ENCODE measurements around the gene CHTF8.
A peak's percentile ranks its signal among the peaks of the same experiment; 100 is the strongest.

Gene CHTF8

DNA sequence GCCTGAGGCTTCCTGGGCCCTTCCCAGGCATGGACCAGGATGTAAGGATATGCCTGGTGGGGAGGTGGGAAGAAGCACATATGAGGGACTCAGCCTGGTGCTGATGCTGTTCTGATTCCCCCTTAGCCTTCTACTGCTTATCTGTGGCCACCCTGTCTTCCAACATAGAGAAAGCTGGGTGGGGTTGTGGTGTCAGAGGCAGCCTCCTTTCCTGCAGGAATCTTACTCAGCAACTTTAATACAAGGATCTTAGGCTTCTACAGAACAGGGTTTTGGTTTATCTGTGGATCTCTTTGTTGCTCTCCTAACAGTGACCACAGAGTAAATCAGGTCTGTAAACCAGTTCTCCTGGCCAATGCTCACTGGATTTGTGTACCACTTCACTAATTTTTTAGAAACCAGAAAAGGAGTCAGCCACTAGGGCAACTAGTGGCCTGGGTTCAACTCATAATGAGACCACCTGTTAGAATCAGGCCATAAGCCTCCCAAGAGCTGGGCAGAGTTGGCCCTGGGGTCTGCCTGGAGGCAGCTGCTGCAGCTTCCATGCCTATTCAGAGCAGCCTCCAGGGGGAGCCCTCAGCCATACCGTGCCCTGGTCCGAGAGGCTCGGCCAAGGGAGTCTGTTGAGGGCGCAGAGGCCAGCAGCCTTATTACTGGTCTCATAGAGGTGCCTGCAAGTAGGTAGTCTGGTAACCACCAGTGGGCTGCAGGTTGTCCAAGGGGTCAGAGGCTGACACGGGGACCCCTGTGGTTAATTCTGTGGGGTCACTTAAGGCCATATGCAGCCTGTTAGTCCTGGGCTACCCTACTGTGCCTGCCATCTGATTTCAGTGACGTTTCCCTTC lies 19.9 kb downstream of the CHTF8 start:
- DNase-seq = peak in 1 of 2 donors; percentile 68

GRCh38 chr16:69111876-69112230 lies 20.5 kb downstream of the CHTF8 start:
- no peak for DNase-seq

- DNase-seq = no peak
Observed at GRCh38 chr16:69111216-69111875, 21.0 kb downstream of the CHTF8 start.

DNA sequence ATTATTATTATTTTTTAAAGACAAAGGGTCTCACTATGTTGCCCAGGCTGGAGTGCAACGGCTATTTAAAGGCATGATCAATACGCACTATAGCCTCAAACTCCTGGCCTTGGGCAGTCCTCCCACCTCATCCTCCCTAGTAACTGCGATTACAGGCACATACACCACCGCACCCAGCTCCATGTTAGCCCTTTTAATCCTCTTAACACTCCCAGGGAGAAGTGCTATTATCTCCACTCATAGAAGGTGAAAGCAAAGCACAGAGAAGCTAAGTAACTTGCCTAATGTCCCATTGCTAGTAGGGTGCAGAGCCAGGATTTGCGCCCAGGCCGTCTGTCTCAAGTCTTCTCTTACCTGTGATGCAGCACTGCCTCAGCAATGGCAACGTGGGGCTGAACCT lies 22.0 kb downstream of the CHTF8 start:
- DNase-seq = no peak

DNA sequence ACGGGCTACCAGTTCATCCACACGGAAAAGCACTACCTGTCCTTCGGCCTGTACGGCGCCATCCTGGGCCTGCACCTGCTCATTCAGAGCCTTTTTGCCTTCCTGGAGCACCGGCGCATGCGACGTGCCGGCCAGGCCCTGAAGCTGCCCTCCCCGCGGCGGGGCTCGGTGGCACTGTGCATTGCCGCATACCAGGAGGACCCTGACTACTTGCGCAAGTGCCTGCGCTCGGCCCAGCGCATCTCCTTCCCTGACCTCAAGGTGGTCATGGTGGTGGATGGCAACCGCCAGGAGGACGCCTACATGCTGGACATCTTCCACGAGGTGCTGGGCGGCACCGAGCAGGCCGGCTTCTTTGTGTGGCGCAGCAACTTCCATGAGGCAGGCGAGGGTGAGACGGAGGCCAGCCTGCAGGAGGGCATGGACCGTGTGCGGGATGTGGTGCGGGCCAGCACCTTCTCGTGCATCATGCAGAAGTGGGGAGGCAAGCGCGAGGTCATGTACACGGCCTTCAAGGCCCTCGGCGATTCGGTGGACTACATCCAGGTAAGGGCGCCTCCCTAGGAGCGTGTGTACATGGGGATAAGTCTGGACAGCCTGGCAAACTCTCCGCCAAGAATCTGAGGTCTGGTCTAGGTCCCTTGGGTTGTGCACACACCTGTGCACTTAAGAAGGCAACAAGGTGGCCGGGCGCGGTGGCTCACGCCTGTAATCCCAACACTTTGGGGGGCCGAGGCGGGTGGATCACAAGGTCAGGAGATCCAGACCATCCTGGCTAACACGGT lies 22.7 kb downstream of the CHTF8 start:
- no peak for DNase-seq

- DNase-seq = no peak
Observed at GRCh38 chr16:69108905-69109252, 23.5 kb downstream of the CHTF8 start.

DNA sequence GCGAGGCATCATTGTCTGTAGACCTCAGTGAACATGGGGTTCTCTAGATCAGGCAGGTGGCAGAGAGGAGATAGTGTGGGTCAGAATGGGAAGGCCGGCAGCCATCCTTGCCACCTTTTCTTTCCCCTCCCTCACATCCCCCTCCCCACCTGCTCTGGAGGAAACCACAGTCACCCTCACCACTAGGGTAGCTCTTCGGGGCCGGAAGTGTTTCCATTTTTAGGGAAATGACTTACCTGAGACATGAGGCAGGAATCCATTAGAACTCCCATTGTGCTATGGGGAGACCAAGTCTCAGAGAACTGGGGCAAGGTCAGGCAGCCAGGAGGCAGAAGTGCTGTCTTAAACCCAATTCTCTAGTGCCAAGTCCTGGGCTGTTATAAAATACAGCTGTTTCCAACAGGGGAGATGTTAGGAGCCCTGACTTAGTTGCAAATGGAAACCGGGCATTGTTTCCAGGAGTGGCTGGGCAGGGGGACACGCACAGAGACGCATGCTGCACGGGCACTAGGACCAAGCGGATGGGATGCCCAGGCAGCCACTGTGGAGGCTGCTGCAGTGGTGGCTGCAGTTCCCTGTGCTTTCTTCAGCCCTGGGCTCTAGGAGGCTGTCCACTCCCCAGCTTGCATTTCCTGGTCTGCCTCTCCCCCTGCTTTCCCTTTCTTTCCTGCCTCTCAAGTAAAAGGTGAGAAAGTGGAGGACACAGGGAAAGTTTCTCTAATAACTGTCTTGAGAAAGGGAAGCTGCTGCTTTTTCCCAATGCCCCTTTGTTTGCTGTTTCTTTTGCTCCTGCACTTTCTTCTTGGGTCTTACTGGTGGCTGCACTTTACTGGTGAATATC lies 24.1 kb downstream of the CHTF8 start:
- DNase-seq = no peak

DNA sequence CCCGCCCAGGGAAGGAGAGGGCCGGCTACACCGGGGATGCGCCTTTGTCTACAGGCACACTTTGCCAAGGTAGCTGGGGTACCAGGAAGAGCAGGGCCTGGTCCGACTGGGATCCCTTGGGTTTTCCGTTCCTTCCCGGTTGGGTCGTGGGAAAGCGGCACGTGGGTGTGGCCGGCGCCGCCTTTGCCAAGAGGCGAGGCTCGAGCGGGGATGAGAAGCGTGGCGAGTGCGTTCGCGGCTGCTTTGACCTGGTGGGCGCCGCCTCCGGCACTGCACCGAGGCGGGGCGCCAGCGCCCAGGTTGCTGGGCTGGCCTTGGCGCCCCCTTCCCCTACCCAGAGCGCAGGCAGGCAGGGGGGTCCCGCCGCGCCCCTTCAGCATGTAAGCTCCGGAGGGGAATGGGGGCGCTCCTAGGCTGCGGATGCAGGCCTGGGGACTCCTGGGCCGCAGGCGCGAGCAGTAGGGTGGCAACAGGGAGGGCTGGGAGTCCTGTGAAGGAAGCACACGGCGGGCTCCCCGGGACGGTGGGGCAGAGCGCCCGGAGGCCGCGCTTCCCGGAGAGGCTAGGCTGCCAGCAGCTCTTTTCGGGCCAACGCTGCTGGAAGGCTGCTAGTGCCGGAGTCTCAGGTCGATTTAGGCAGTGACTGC lies 24.9 kb downstream of the CHTF8 start:
- no peak for DNase-seq

DNA sequence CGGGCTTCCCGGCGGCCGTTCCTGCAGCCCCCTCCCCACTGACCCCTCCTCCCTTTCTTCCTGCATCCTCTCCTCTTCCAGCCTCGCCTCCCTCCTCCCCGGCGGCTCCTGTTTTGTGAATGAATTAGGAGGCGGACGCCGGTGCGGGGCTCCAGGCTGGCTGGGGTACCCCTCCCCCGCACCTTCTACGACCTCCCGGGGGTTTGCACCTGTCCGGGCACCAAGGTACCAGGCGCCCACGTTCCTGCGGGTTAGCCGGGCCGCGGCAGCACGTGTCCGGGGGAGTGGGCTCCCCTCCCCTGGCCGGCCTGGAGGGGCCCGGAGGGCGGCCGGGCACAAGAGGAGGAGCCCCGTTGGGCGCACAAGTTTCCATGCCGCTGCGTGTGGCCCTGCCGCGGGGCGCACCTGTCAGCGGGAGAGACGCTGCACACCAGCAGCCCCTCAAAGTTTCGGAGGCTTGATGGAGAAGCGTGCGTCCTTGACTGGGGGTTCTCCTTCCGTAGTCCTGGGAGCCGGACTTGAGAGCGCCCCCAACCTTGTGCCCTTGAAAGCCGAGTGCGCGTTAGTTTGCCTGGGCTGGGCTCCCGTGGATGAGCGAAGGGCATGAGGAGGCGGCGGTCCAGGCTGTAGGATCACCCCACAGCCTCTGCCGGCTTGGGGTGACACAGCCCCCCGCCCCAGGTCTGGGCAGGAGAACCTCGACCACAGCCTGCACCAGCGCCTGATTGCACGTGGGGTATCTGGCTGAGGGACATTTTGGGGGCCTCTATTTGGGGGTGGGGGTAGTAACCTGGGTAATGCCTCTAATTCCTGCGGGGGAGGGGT lies 25.7 kb downstream of the CHTF8 start:
- no peak for DNase-seq

DNA sequence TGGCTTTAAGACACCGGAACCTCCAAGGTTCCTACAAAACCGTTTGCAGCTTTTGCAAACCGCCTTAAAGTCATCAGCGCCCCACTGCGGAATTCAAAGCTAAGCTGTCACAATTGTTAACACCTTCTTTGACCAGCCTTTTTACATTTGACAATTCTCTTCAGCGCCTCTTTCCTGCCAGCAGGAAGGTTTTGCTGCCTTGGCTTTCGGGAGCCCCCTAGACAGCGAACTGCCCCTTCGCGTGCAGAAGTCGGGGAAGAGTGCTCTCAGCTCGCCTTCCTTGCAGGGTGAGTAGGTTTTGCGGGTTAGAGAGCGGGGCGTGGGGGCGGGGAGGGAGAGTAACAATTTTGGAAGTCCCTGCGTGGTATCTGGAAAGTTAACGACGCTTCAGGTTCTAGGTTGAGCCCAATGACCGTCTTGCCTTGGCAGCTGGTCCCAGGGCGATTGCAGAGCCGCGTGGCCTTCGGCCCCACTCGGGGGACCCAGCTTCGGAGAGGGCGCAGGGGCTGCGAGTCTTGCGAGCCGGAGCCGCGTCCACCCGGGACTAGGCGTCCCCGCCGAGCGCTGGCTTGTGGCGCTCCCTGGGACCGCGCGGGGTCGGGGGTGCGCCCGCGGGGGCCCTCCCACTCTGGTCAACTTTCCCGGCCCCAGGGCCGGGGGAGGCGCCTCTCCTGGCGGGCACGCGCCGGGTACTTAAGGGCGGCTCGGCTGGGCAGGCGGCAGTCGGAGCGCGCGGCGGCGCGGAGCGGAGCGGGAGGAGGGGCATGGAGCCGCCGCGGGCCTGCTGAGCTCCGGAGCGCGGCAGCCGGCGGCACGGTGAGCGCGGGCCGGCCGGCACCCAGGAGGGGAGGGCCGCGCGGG lies 26.7 kb downstream of the CHTF8 start, which contains the start of gene HAS3:
Gene HAS3, plus strand, starts transcription at position 153 of the 861 bp plus-strand sequence. CDS start 3,743 bp downstream, outside the sequence.
- peak; percentile 28 for DNase-seq

GRCh38 chr16:69100071-69100691 lies 32.2 kb downstream of the CHTF8 start:
- DNase-seq = no peak

DNA sequence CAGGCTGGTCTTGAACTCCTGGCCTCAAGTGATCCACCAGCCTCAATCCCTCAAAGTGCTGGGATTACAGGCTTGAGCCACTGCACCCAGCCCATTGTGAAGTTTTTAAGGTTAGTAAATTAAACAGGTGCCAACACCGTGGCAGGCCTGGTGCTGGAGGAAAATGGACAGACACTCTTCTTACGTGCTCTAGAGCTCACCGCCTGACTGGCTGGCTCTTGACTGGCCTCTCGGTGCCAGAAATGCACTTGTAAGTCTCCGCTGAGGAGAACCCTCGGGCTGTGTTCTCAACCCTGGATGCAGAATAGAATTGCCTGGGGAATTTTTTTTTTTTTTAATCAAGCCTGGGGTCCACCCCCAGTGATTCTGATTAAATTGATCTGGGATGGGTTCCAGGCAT lies 37.2 kb downstream of the CHTF8 start:
- DNase-seq = no peak

DNA sequence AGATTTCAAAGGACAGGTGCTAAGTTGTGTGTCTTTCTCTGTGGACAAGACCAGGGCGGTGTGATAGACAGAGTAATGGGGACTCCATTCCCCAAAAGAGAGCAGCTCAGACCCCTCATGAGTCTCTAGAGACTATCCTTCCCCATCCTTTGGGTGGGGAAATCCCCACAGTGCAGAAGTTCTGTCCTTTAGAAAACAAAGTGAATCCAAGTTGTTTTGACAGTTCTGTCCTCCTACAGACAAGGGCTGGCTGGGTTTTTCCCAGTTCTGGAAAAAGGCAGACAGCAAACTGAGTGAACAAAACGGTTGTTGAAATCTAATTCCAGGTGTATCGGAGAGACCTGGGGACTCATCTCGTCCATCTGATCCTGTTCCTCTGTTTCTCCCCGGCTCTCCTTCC lies 37.9 kb downstream of the CHTF8 start:
- DNase-seq = peak; percentile 50 to 69

- no peak for DNase-seq
Observed at GRCh38 chr16:69093974-69094373, 38.4 kb downstream of the CHTF8 start.

GRCh38 chr16:69089091-69089910 lies 43.1 kb downstream of the CHTF8 start:
- DNase-seq = no peak

GRCh38 chr16:69088684-69089083 lies 43.7 kb downstream of the CHTF8 start:
- no peak for DNase-seq

DNA sequence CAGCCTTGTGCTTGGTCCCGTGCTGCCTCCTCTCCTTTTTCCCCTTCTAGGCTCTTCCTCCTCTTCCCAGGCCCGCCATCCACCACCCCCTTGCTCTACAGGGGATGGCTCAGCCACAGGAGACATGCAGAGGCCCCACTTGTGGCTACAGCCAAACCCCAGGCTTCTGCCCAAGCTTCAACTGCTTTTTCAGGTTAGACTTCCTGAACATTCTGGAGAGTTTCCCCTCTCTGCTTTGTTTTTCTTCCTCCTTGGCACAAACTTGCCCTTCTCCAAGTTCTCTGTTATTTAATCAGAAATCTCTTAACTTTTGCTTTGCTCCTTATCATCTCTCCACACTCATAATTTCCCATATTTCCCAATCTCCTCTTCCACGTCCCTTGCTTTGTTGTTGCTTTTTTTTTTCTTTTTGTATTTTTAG lies 45.2 kb downstream of the CHTF8 start:
- no peak for DNase-seq

DNA sequence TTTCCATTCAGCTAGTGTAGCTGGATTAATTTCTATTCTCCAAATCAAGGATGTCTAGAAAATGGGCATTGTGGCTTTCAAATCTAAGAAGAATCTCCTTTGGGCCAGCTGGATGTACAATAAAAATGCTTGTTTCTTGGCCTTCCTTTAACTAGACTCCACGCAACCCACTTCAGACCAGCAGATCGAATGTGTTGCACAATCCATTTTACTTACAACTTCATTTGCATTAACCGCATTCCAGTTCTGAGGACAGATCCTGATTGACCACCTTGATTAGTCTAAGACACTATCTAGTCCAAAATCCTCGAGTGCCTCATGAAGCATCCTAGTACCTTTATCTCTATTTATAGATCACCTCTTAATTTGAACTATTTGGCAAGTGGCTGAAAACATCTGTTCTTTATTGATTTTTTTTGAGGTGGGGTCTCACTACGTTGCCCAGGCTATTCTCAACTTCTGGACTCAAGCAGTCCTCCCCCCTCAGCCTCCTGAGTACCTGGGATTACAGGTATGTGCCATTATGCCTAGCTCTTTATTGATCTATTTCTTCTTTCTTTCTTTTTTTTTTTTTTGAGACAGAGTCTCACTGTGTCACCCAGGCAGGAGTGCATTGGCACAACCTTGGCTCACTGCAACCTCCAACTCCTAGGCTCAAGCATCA lies 47.2 kb downstream of the CHTF8 start:
- DNase-seq = no peak

All from inflammatory macrophage treated with lipopolysaccharide for 1 hour (primary cell).